K562 (cell line): ENCODE measurements around the gene PACSIN1. TPM values are rescaled to one million over a fixed set of nuclear protein-coding genes. Genes with fewer than 3 reads are reported as not detected.
A peak's percentile ranks its signal among the peaks of the same experiment; 100 is the strongest.

Source experiments
- ATAC-seq: fragments of 200-7000 bp; cut with Tn5 transposase; 3 replicates; pipeline ENCODE4 v1.9.1; 2020; ENCODE audit warnings: moderate library complexity
- BruUV-seq: library from RNA; stranded (reverse); fragments of 400-500 nt; replicated peaks from 2 replicates; lab custom pipeline; 2021; lab: Mats Ljungman, UMichigan
- CTCF ChIA-PET: fragments of 300-600 bp; formaldehyde crosslinking; extraction: SDS; loops from one replicate; lab custom pipeline; 2021; ENCODE audit warnings: low intra/inter-chr PET ratio; lab: Yijun Ruan, JAX
- POLR2A ChIA-PET: fragments of 300-600, 350-650 bp; sonication (Branson Sonifier 250); formaldehyde crosslinking; extraction: SDS; loops from one replicate; lab custom pipeline; 2021; ENCODE audit warnings: antibody characterized with exemption, inconsistent platforms; lab: Yijun Ruan, JAX
- DNase-seq, 4 experiments: peaks; one replicate each; pipeline versions ENCODE4 v3.0.0 to v3.0.0-alpha.2; 2011 to 2018; ENCODE audit warnings: low spot score in 3 of 4, mixed read lengths in 3 of 4; ENCODE audit errors: extremely low read depth in 1 of 4
- FAIRE-seq: peaks from 2 replicates; lab custom pipeline; 2011; peaks lifted over from hg19 to GRCh38; lab: Jason Lieb, UNC
- H2AFZ ChIP-seq: 2 replicates; pipeline ENCODE4 v1.6.0; 2011; ENCODE audit warnings: low read depth, low read length, control low read depth, inconsistent platforms
- H3K27ac ChIP-seq: fragments of 200-600 bp; 3 replicates; pipeline ENCODE4 v1.8.0; 2011; ENCODE audit warnings: low read depth, mild to moderate bottlenecking, control low read depth, inconsistent platforms, low read length, moderate library complexity, mixed read lengths; ENCODE audit errors: extremely low read depth
- H3K27me3 ChIP-seq, 2 experiments: fragments of 300-600 bp in 1 of 2; 2 replicates in 1 of 2; 3 replicates in 1 of 2; pipeline versions ENCODE4 v1.6.0 to v1.8.0; 2011; ENCODE audit warnings: inconsistent platforms in 2 of 2, low read length in 2 of 2, mild to moderate bottlenecking in 1 of 2, mixed read lengths in 1 of 2, moderate library complexity in 1 of 2; ENCODE audit not compliant: control insufficient read depth in 2 of 2, insufficient read depth in 2 of 2
- H3K36me3 ChIP-seq: fragments of 300-600 bp; 3 replicates; pipeline ENCODE4 v1.8.0; 2011; ENCODE audit warnings: mild to moderate bottlenecking, low read length, inconsistent platforms; ENCODE audit not compliant: control insufficient read depth, insufficient read depth
- H3K4me1 ChIP-seq, 2 experiments: fragments of 200-600 bp in 1 of 2; replicated peaks in 1 of 2; 2 replicates in 1 of 2; 3 replicates in 1 of 2; pipeline versions ENCODE4 v1.5.1 to v1.8.0; 2011; ENCODE audit warnings: inconsistent platforms in 2 of 2, low read length in 2 of 2, mild to moderate bottlenecking in 1 of 2, mixed read lengths in 1 of 2, moderate library complexity in 1 of 2; ENCODE audit not compliant: control insufficient read depth in 2 of 2, insufficient read depth in 2 of 2
- H3K4me2 ChIP-seq: 2 replicates; pipeline ENCODE4 v1.6.1; 2011; ENCODE audit warnings: low read length, control low read depth, inconsistent platforms, mixed read lengths; ENCODE audit not compliant: insufficient read depth
- H3K4me3 ChIP-seq: fragments of 200-600 bp; sonication (generic), shearing (Covaris generic); 2 replicates; pipeline ENCODE4 v1.5.1; 2016; ENCODE audit warnings: control low read depth, inconsistent platforms
- H3K79me2 ChIP-seq: fragments of 200-600 bp; 3 replicates; pipeline ENCODE4 v1.8.0; 2011; ENCODE audit warnings: low read length, inconsistent platforms; ENCODE audit not compliant: control insufficient read depth, insufficient read depth
- H3K9ac ChIP-seq, 2 experiments: 2 replicates each; pipeline versions ENCODE4 v1.6.0 to v1.6.1; 2011; ENCODE audit warnings: low read depth in 2 of 2, low read length in 2 of 2, control low read depth in 1 of 2, inconsistent platforms in 1 of 2, mild to moderate bottlenecking in 1 of 2, mixed read lengths in 1 of 2; ENCODE audit not compliant: insufficient read depth in 1 of 2
- H3K9me1 ChIP-seq: one replicate; pipeline ENCODE4 v1.6.0; 2011; ENCODE audit warnings: inconsistent platforms, mild to moderate bottlenecking, low read length, moderate library complexity; ENCODE audit not compliant: control insufficient read depth, insufficient read depth
- H3K9me3 ChIP-seq: replicated peaks from 2 replicates; pipeline ENCODE4 v1.5.1; 2011; ENCODE audit warnings: low read depth, low read length, inconsistent platforms; ENCODE audit not compliant: control insufficient read depth, insufficient read depth
- H4K20me1 ChIP-seq: replicated peaks from 2 replicates; pipeline ENCODE4 v1.6.1; 2011; ENCODE audit warnings: low read length, inconsistent platforms, mixed read lengths; ENCODE audit not compliant: control insufficient read depth, insufficient read depth
- ATF4 ChIP-seq: fragments of 450-650 bp; formaldehyde crosslinking; IDR thresholded peaks from 2 replicates; pipeline ENCODE4 v1.4.0; 2022; ENCODE audit warnings: mild to moderate bottlenecking, moderate library complexity
- BRF1 ChIP-seq: IDR thresholded peaks from 3 replicates; pipeline ENCODE4 v1.6.1; 2011; ENCODE audit warnings: borderline replicate concordance, mild to moderate bottlenecking; ENCODE audit not compliant: insufficient read length; ENCODE audit errors: extremely low read depth
- FIP1L1 ChIP-seq: fragments of 200-400 bp; formaldehyde crosslinking; IDR thresholded peaks from 2 replicates; pipeline ENCODE4 v1.6.1; 2018; ENCODE audit warnings: mild to moderate bottlenecking, low read depth, low read length; ENCODE audit not compliant: poor library complexity, severe bottlenecking
- NFIX ChIP-seq: fragments of 250-450 bp; sonication (Bioruptor Pico); IDR thresholded peaks from 2 replicates; pipeline ENCODE4 v1.4.0; 2020; ENCODE audit warnings: low read depth, mild to moderate bottlenecking, moderate library complexity
- NFRKB ChIP-seq: fragments of 450-650 bp; IDR thresholded peaks from 2 replicates; pipeline ENCODE4 v1.6.1; 2016; ENCODE audit warnings: low read depth
- SRSF9 ChIP-seq: fragments of 200-400 bp; formaldehyde crosslinking; IDR thresholded peaks from 2 replicates; pipeline ENCODE4 v1.6.1; 2017; ENCODE audit warnings: low read depth, low read length, borderline replicate concordance
- STAT5A ChIP-seq: IDR thresholded peaks from 2 replicates; pipeline ENCODE4 v1.6.1; 2012; ENCODE audit warnings: low read length, inconsistent platforms, borderline replicate concordance
- ZNF644 ChIP-seq: fragments of 200-800 bp; sonication (Bioruptor generic); IDR thresholded peaks from 2 replicates; pipeline ENCODE4 v1.6.1; 2016; ENCODE audit warnings: low read depth, missing genetic modification characterization, missing compliant biosample characterization
- WGBS: fragments of 100-300 bp; shearing (Covaris generic); methylation state at CpG from one replicate; pipeline ENCODE4 v1.1.6; 2016; ENCODE audit warnings: low coverage, mixed read lengths; ENCODE audit not compliant: insufficient coverage; ENCODE audit errors: missing lambda C conversion rate; 5-methylcytosine and 5-hydroxymethylcytosine counted together
- in situ Hi-C: fragments of 300-500 bp; cut with MboI; formaldehyde crosslinking; loops from 4 replicates; pipeline ENCODE4 v1.15.0; 2018; ENCODE audit warnings: inconsistent platforms, mixed read lengths
- intact Hi-C: fragments of 100-400 bp; cut with micrococcal nuclease; formaldehyde crosslinking; loops from 2 replicates; pipeline ENCODE4 v1.14.2; 2022
- polyA plus RNA-seq, 8 experiments: library from polyadenylated mRNA; depleted of rRNA in 4 of 8; stranded (reverse) in 5 of 8; unstranded in 3 of 8; fragments of >200 nt; fragmentation: Nextera tagmentation in 2 of 8; fragmentation: Illumina TruSeq in 1 of 8; extraction: Ambion mirVana in 2 of 8; extraction: Trizol in 1 of 8; gene quantifications; 2 replicates each; pipeline versions ENCODE4 v1.2.1 to v1.2.3, GENCODE V29; 2011 to 2014; ENCODE audit warnings: inconsistent platforms in 1 of 8, missing spikeins in 1 of 8
- total RNA-seq, 7 experiments: library from RNA; depleted of rRNA in 6 of 7; stranded (reverse); fragments of >200 nt in 6 of 7; fragmentation: Illumina TruSeq in 2 of 7; extraction: Trizol in 2 of 7; gene quantifications; 2 replicates each; pipeline versions ENCODE4 v1.2.1 to v1.2.3, GENCODE V29; 2011 to 2021; ENCODE audit warnings: low replicate concordance in 1 of 7

Gene PACSIN1
- total and polyA plus RNA-seq, 9 of the 15 experiments (the other 6 are each of a cell fraction or from before 2014, with no cell fraction given): 0.01 to 1.7 (median 0.45) TPM

DNA sequence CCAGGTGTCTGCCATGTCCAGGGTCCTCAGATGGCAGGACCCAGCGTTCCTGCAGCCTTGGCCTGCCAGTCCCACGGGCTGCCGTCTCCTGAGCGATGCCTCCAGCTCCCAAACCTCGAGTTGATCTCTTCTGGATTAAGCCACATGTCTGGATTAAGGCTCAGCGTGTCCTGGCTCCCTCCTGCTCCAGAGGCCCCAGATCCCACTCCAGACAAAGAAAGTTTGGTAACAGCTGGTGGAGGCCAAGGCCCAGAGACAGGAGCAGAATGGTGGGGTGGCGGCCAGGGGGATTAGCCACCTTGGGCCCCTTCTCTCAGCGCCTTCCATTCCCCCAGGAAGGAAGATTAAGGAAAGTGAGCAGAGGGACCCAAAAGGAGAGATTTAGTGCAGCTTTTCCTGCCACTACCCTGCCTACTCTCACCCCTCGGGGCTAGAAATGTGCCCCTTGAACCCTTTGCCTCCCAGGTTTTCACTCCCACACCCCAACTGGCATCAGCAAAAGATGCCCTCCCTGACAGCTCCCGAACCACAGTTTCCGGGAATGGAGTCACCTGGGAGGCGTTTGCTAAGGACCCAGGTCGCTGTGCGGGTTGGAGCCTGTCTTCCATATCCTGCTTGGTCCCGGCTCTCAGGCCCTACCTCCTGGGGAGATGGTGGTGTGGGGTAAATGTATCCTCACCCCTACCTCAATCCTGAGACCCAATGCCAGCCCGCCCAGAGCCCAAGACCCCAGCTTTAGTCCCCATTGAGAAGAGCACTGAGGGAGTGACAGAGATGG lies 83.3 kb downstream of the PACSIN1 start:
- ChIA-PET POLR2A (interaction anchor here (0.6 to 1.0 kb wide), 4 partner anchors 10 to 37 kb away, joined by 3 to 4 read pairs (median 3); no protein-coding TSS in a partner anchor), CTCF (interaction anchor here (1.2 kb wide), 1 partner anchor 90 kb away, joined by 3 read pairs; no protein-coding TSS in a partner anchor)
- Histone ChIP-seq H3K9me1 (no peaks in the 10 kb centered on the region), H3K27ac (no peak overlapping the region), H3K9ac (peak overlapping the region in 1 of 2 experiments; percentile 8; a peak in 2 of 4 replicates), H3K9me3 (no peaks in the 10 kb centered on the region), H3K36me3 (no peaks in the 10 kb centered on the region), H3K27me3 (no peaks in the 10 kb centered on the region), H2AFZ (no peak overlapping the region; the same call in 1 of the 2 replicates), H3K4me3 (no peak overlapping the region), H3K4me2 (no peak overlapping the region), H4K20me1 (no peaks in the 10 kb centered on the region; the same call in 1 of the 2 replicates), H3K4me1 (peaks cover 21 to 69% of the 10 kb centered on the region in 2 experiments), H3K79me2 (no peaks in the 10 kb centered on the region)
- ATAC-seq (no peak), FAIRE-seq (no peak), DNase-seq (no peak)
- no peak for TF ChIP-seq ZNF644 (tag)
- TF ChIP-seq NFRKB: no peak
- TF ChIP-seq SRSF9: no peak
- TF ChIP-seq STAT5A: no peak
- no peak for TF ChIP-seq NFIX (CRISPR knock-in tag)
- TF ChIP-seq FIP1L1: no peak
- no peak for TF ChIP-seq ATF4 (CRISPR knock-in tag)
- no peak for TF ChIP-seq BRF1
- intact Hi-C loops: no loop called here
- in situ Hi-C loops: no loop called here
- BruUV-seq: no TSS peak
- 39% methylated on average over 16 of the region's 16 CpGs for WGBS
